Pancreas (tissue), 10 donors: ENCODE measurements around the gene CLDN18. TPM values are rescaled to one million over a fixed set of nuclear protein-coding genes. Genes with fewer than 3 reads are reported as not detected.
A peak's percentile ranks its signal among the peaks of the same experiment; 100 is the strongest.

ENCODE experiments used
- ATAC-seq, 4 donors: fragments of 200-7000 bp; cut with Tn5 transposase; one replicate each; pipeline versions ENCODE4 v1.8.0 to v1.9.1; 2020; ENCODE audit warnings: mild to moderate bottlenecking in 4 of 4, moderate library complexity in 4 of 4
- DNase-seq, 6 donors: peaks; one replicate each; pipeline ENCODE4 v3.0.0-alpha.2; 2020
- FAIRE-seq: peaks from 2 replicates; lab custom pipeline; 2012; peaks lifted over from hg19 to GRCh38; lab: Jason Lieb, UNC
- H3K27ac ChIP-seq, 4 donors: fragments of 200-600 bp; sonication (generic); 1 replicate in 3 of 4; 2 replicates in 1 of 4; pipeline versions ENCODE4 v1.5.0 to v1.8.0; 2020
- H3K27me3 ChIP-seq, 4 donors: fragments of 200-600 bp; one replicate each; pipeline ENCODE4 v1.8.0; 2021
- H3K36me3 ChIP-seq, 3 donors: fragments of 200-600 bp; sonication (generic) in 1 of 3; one replicate each; pipeline versions ENCODE4 v1.5.0 to v1.8.0; 2020 to 2021
- H3K4me1 ChIP-seq, 3 donors: fragments of 200-600 bp; one replicate each; pipeline ENCODE4 v1.8.0; 2021
- H3K4me3 ChIP-seq, 4 donors: fragments of 200-600 bp; sonication (generic) in 2 of 4; one replicate each; pipeline versions ENCODE4 v1.5.0 to v1.8.0; 2020 to 2021
- H3K9me3 ChIP-seq, 4 donors: fragments of 200-600 bp; one replicate each; pipeline ENCODE4 v1.8.0; 2021
- CTCF ChIP-seq, 4 donors: fragments of 200-600 bp; sonication (generic) in 3 of 4; IDR thresholded peaks; one replicate each; pipeline versions ENCODE4 v1.5.0 to v1.8.0; 2021; ENCODE audit warnings: antibody characterized with exemption in 4 of 4
- WGBS, 2 donors: extraction: QIAGEN DNeasy Blood & Tissue Kit; methylation state at CpG; one replicate each; pipeline ENCODE4 v1.1.7; 2013; 5-methylcytosine and 5-hydroxymethylcytosine counted together
- intact Hi-C, 3 donors: fragments of 100-400 bp; cut with DNase I; formaldehyde crosslinking; loops; one replicate each; pipeline versions ENCODE4 v1.11.1 to v1.14.2; 2022
- polyA plus RNA-seq, 2 donors: library from polyadenylated mRNA; stranded (reverse); fragments of 200-250 nt; gene quantifications; one replicate each; pipeline ENCODE4 v1.2.3, GENCODE V29; 2013
- total RNA-seq, 6 donors: library from RNA; stranded (reverse); fragmentation: NEBNext Ultra II Directional in 4 of 6; extraction: Animal tissue kit (Norgen Biotek cat#: 25700) in 4 of 6; gene quantifications; one replicate each; pipeline versions ENCODE4 v1.2.1 to v1.2.4, GENCODE V29; 2021 to 2023
- donor health status: healthy with polysubstance abuse.
- donor health status: DM: no; HTN: no; CAD: no; lungs with moderate emphysema.
- donor health status: DM: no; HTN: no; CAD: no.
- donor health status: control.
- donor health status: control.
- donor health status: Bipolar disorder and iron deficiency.
- donor health status: DM: yes; HTN: yes; CAD: no.
- donor health status: DM: no; HTN: no; CAD: no.
- donor health status: DM: no; HTN: no; CAD: no.
- donor health status: DM: yes; HTN: yes; CAD: no.

Gene CLDN18
- total and polyA plus RNA-seq, 8 donors, result 0.04 to 8.1 (median 2.0) TPM; not detected in 4

- intact Hi-C loops, result no loop called here
- no peak overlapping the region for H3K4me3 ChIP-seq
- ATAC-seq, result no peak
- no peak for FAIRE-seq
- DNase-seq, result no peak
- H3K9me3 ChIP-seq, result no peaks in the 10 kb centered on the region
- H3K27ac ChIP-seq, result no peak overlapping the region
- no peaks in the 10 kb centered on the region for H3K4me1 ChIP-seq
- TF ChIP-seq CTCF (IDR thresholded peaks at IDR 0.05), result no peak
- 46 to 50% methylated on average over 1 of the region's 1 CpG for WGBS, 2 donors
- H3K27me3 ChIP-seq, result no peaks in the 10 kb centered on the region
- H3K36me3 ChIP-seq, result no peaks in the 10 kb centered on the region
These were observed 2.1 kb upstream of the CLDN18 start for GRCh38 chr3:138007898-138008297.

GRCh38 chr3:138010273-138010590 lies 267 bp downstream of the CLDN18 start:
- no peaks in the 10 kb centered on the region for H3K36me3 ChIP-seq
- DNase-seq (peak in 1 of 6 donors; percentile 47), ATAC-seq (no peak), FAIRE-seq (no peak)
- TF ChIP-seq CTCF (IDR thresholded peaks at IDR 0.05), result no peak
- no peaks in the 10 kb centered on the region for H3K27me3 ChIP-seq
- no peaks in the 10 kb centered on the region for H3K9me3 ChIP-seq
- H3K4me1 ChIP-seq, result no peaks in the 10 kb centered on the region
- H3K27ac ChIP-seq, result no peak overlapping the region
- H3K4me3 ChIP-seq, result no peak overlapping the region
- 89 to 90% methylated on average over 14 of the region's 14 CpGs for WGBS, 2 donors
- intact Hi-C loops, result no loop called here

- Histone ChIP-seq H3K27me3 (no peaks in the 10 kb centered on the region), H3K4me1 (no peaks in the 10 kb centered on the region), H3K4me3 (no peak overlapping the region), H3K27ac (no peak overlapping the region), H3K9me3 (no peaks in the 10 kb centered on the region), H3K36me3 (no peaks in the 10 kb centered on the region)
- intact Hi-C loops, result no loop called here
- DNase-seq (no peak), FAIRE-seq (no peak), ATAC-seq (no peak)
- 40 to 56% methylated on average over 2 of the region's 2 CpGs for WGBS, 2 donors
- TF ChIP-seq CTCF (IDR thresholded peaks at IDR 0.05), result no peak
These were observed 1.8 kb downstream of the CLDN18 start for GRCh38 chr3:138011722-138012121.

- DNase-seq, result no peak
- no peak for FAIRE-seq
- no peaks in the 10 kb centered on the region for H3K9me3 ChIP-seq
- H3K4me3 ChIP-seq, result no peak overlapping the region
- no peak for TF ChIP-seq CTCF (IDR thresholded peaks at IDR 0.05)
- no peaks in the 10 kb centered on the region for H3K36me3 ChIP-seq
- intact Hi-C loops, result no loop called here
- H3K27ac ChIP-seq, result no peak overlapping the region
- H3K27me3 ChIP-seq, result no peaks in the 10 kb centered on the region
- 88% methylated on average over 4 of the region's 4 CpGs for WGBS, 2 donors
- H3K4me1 ChIP-seq, result no peaks in the 10 kb centered on the region
- no peak for ATAC-seq
These were observed 2.6 kb downstream of the CLDN18 start for GRCh38 chr3:138012526-138012925.

GRCh38 chr3:138016065-138016464 lies 6.1 kb downstream of the CLDN18 start:
- no peak for TF ChIP-seq CTCF (IDR thresholded peaks at IDR 0.05)
- no peaks in the 10 kb centered on the region for H3K27me3 ChIP-seq
- H3K36me3 ChIP-seq, result no peaks in the 10 kb centered on the region
- no peak overlapping the region for H3K27ac ChIP-seq
- ATAC-seq (no peak), DNase-seq (no peak), FAIRE-seq (no peak)
- 81 to 83% methylated on average over 2 of the region's 2 CpGs for WGBS, 2 donors
- intact Hi-C loops, result no loop called here
- H3K9me3 ChIP-seq, result no peaks in the 10 kb centered on the region
- peaks cover 0 to 7% (median 0%) of the 10 kb centered on the region in 3 donors for H3K4me1 ChIP-seq
- no peak overlapping the region for H3K4me3 ChIP-seq
